Posterior cingulate gyrus (tissue), 11 donors: ENCODE results near the gene SLC26A6.

Experiments used
- DNase-seq, 10 donors: peaks; one replicate each; pipeline versions ENCODE4 v3.0.0 to v3.0.0-alpha.2; 2020 to 2021; ENCODE audit warnings: mixed read lengths in 3 of 10
- intact Hi-C: fragments of 100-400 bp; cut with DNase I; formaldehyde crosslinking; loops from one replicate; pipeline ENCODE4 v1.15.1; 2023

The SLC26A6 gene

DNA sequence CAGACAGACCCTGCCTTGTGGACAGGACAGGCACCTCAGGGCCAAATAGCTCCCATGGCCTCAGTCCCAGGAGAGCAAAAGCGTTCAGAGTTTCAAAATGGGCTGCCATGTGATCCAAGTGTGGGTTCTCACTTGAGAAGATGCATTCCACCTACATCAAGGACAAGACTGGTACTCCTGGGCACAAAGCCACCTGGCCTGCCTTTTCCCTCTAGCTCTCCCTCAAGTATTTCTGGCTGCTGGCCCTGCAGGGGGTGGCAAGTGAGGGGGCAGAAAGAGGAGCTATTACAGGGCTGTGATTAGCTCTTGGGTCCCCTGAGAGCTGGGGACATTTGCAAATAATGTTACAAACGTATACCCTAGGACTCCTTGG, 33.7 kb downstream of the SLC26A6 start:
- peak in 8 of 10 donors; percentile 51 to 93 (median 68) for DNase-seq
- intact Hi-C loops: loop anchor here (5.0 kb wide), 1 partner anchor 39 kb away; the partner anchor contains the start of gene UCN2

DNA sequence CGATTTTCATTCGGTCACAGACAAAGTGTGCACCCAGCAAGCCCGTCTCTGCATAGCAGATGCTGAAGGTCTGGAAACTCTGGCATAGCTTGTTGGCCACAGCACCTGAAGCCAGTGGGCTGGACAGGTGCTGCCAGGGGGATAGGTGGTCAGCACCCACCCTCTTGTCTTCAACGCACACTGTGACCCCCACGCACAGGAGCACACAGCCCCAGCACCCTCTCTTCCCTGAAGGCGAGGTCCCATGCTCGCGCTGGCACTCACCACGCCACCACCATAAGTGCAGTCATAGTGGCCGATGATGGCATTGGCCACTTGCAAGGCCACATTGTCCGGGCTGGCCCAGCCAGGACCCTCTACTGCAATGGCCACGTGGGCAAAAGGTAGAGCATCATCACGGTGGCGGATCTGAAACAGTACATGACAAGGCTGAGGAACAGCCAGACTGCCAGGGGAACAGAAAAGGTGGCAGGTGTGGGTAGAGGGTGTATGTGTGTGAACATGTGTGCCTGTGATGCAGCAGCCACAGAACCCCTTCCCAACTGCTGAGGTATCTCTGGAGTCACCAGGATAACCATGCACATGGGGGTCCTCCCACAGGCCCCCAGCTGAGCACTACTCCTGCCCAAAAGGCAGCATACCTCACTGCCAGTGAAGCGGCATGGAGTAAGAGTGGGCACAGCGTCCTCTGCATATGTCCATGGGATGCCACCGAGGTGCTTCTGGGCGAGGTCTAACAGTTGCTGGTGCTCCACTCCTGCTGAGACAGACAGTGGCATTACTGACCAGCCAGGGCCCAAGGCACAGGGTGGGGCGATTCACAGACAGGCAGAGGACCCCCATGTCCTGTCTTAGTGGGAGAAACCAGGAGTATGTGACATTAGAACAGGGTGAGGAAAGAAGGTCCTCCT, 34.3 kb downstream of the SLC26A6 start:
- no peak for DNase-seq
- intact Hi-C loops: loop anchor here (5.0 kb wide), 1 partner anchor 39 kb away; the partner anchor contains the start of gene UCN2

DNA sequence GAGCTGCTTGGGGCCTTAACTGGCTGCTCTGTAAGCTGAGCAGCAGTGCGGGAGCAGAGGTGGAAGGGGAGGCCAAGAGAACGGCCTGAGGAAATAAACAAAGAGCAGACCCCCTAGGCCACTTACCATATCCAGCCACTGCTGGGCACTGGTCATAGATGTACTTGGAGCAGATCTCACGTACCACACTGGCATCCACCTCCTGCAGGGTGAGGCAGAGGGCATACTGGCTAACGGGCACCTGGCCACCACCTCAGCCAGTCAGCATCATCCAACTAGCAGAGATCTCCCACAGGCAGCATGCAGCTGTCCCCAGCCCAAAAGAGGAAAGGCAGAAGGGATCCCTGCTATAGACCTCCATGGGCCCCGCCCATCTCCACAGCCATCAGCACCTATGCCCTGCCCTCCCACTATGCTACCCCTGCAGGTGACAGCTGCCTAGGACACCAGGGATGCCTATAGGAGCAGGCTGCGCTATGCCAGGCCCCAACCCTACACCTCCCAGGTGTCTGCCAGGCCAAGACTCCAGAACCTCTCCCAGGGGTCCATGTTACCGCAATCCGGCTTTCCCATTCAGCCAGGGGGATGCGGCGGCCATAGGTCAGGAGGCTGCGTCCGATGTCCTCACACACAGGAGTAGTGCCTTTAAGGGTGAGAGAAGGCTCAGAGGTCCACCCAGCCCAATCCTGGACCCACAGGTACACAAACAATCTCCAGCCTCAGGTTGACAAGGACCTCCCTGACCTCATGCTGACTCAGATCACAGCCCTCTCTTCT, 35.6 kb downstream of the SLC26A6 start:
- DNase-seq: no peak
- intact Hi-C loops: loop anchor here (5.0 kb wide), 1 partner anchor 37 kb away; the partner anchor contains the start of gene UCN2

DNA sequence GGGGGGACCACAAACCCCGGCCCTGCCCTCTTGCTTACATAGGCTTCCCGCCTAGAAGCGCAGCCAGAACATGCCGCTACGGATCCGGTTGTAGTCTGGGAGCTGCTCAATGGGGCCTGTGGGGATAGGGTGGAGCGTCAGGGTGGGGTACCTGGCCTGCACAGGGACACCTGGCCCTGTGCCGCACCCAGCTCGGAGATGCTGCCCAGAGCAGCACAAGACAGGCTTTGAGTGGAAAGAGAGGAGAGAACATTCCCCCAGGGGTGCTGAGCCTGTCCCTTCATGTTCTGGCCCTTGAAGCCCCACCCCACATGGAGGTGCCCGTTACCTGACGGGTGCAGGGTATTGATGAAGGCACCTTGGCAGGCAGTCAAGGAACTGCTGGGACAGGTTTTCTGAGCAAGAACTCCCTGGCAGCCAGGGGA, 36.2 kb downstream of the SLC26A6 start:
- intact Hi-C loops: no loop called here

DNA sequence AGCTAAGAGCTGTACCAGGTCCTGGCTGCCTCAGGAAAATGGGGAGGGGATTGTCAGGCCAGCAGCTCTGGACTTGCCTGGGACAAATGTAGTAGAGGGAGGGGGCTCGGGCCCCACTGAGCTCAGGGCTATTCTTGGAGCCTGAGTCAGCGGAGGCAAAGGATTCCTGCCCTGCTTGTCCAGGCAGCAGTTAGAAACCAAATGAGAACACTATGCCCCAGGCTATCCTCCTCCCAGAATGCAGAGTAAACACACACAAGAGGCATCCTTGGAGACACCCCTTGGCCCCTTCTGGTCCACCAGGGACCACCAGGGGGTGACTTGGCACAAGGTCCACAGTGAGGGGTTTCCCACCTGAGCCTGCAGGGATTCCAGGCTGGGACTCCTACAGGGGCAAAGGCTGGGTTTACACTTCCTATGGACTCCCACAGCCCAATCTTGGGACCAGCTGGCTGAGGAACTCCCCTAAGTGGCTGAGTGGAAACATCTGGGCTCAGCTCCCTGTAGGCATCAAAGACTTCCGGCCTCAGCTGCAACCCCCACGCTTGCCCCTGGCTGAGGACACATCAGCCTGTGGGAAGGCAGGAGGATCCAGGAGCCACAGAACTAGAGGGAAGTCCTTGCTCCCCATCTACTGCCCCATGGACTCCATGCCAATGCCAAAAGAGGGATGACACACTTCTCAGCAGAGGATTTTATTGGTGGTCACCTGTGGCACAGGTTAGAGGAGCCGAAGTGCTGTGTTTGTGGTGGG, 36.8 kb downstream of the SLC26A6 start:
- DNase-seq: peak in 1 of 10 donors; percentile 61
- intact Hi-C loops: no loop called here

More for the DNA sequence above, 36.2 kb downstream of the SLC26A6 start:
- DNase-seq: peak in 1 of 10 donors; percentile 56

GRCh38 chr3:48597408-48597800, 37.9 kb downstream of the SLC26A6 start:
- intact Hi-C loops: no loop called here

GRCh38 chr3:48596676-48597407, 38.4 kb downstream of the SLC26A6 start:
- DNase-seq: no peak
- intact Hi-C loops: no loop called here

More at GRCh38 chr3:48597408-48597800, 37.9 kb downstream of the SLC26A6 start:
- no peak for DNase-seq

GRCh38 chr3:48596157-48596556, 39.1 kb downstream of the SLC26A6 start:
- DNase-seq: no peak
- intact Hi-C loops: no loop called here

DNA sequence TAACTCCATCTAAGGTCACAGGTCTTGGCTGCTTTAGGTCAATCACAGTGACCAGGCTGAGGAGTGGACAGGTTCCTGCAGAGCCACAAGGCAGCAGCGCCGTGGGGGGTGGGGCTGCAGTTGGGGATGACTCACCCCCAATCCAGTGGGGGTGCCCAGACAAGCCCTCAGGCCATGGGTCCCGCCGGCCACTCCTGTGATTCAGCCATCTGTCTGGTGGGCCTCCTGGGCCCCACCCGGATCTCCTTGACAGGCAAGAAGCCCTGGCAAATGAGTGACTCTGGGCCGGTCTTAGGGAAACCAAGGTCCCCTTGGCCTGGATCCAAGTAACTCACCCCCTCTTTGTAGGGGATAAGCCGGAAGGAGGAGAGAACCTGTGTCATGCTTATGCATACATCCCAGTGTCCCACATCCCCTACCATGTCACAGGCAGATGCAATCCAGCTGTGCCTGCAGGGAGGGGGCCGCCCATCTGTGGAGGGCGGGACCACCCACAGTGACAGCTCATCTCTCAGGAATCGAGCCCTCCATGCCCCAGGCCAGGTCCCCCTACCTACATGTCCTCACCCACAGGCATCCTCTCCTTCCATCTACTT, 39.6 kb downstream of the SLC26A6 start:
- intact Hi-C loops: no loop called here
- DNase-seq: peak in 2 of 10 donors; percentile 38 to 83

DNA sequence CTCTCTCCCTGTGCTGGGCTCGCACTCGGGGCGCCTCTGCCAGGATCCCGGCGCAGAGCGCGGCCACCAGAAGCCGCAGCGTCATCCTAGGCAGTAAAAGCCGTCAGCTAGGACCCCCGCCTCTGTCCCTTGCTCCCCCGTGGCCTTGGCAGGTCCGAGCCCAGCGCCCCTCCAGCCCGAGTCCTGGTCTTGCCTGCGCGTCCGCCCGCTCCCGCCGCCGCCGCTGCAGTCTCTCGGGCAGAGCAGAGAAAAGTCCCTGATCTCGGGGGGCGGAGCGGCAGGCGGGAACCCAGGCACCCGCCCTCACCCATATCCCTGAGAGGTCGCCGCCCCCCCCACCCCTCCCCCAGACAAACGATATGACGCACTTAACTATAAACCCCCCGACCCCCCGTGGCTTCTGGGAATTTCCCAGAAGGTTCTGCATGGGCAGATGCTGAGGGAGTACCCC, 40.2 kb downstream of the SLC26A6 start, which contains the start of gene COL7A1:
TSS of gene COL7A1 (minus strand) at position 255 of the 451 bp plus-strand sequence. CDS start at position 85, 170 bp downstream.
- DNase-seq: no peak
- intact Hi-C loops: no loop called here

GRCh38 chr3:48594417-48595049, 40.7 kb downstream of the SLC26A6 start:
- intact Hi-C loops: no loop called here
- DNase-seq: no peak

GRCh38 chr3:48593337-48593736, 41.9 kb downstream of the SLC26A6 start:
- intact Hi-C loops: no loop called here
- no peak for DNase-seq

DNA sequence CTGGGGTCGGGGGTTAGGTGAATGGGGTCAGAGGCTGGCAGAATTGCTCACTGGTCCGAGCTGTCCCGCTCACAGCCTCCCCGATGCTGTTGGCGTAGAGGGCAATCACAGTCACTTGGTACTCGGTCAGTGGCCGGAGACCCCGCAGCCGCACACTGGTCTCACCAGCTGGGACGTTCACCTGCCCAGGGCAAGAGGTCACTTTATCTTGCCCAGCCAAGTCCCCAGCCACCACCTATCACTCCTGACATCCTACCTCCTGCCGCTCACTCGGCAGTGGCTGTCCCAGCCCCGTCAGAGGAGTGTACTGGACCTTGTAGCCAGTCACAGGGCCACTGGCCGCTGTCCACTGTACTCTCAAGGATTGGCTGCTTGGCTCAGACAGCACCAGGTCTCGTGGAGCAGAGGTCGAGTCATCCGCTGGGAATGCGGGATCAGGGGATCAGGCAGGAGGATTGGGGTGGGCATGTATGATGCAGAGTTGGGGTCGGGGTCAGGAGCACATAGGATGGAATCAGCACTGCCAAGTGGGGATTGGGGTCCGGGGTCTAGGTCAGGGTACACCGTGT, 42.7 kb downstream of the SLC26A6 start:
- intact Hi-C loops: no loop called here
- no peak for DNase-seq

GRCh38 chr3:48591886-48592518, 43.3 kb downstream of the SLC26A6 start:
- peak in 1 of 10 donors; percentile 70 for DNase-seq
- intact Hi-C loops: no loop called here

GRCh38 chr3:48591436-48591835, 43.8 kb downstream of the SLC26A6 start:
- intact Hi-C loops: no loop called here

DNA sequence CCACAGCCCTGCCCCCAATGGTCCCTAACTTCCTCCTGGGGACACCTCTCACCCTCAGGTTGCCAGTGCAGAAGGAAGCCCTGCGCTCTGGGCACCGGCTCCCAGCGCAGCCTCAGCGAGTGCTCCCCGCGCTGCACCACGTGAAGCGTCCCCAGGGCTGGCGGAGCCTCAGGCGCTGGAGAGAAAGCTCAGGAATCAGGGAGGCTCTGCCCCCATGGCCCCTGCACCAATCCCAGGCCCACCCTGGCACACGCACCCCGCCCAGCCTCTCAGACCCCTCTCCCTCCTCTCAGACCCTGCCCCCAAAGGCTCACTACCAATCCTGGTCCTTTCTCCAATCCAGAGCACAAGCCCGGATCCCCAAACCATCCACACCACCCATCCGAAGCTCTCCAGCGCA, 47.0 kb downstream of the SLC26A6 start:
- intact Hi-C loops: no loop called here
- DNase-seq: no peak

More at GRCh38 chr3:48591436-48591835, 43.8 kb downstream of the SLC26A6 start:
- DNase-seq: no peak

DNA sequence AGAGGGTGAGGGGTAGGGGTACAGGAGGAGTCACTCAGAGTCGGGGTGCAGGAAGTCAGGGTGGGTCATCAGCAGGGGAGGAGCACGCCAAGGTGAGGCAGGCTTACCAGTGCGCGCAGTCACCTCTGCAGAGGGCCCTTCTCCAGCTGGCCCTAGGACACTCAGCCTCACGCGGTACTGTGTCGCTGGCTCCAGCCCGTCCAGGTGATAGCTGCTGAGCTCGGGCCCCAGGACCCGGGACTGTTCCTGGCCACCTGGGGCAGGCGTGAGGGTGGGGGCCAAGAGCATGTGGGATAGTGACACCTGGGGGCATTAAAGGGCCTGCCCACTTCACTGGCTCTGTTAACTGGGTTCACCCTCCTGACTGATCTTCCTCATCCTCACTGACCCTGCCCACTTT, 47.6 kb downstream of the SLC26A6 start:
- intact Hi-C loops: no loop called here
- DNase-seq: no peak

DNA sequence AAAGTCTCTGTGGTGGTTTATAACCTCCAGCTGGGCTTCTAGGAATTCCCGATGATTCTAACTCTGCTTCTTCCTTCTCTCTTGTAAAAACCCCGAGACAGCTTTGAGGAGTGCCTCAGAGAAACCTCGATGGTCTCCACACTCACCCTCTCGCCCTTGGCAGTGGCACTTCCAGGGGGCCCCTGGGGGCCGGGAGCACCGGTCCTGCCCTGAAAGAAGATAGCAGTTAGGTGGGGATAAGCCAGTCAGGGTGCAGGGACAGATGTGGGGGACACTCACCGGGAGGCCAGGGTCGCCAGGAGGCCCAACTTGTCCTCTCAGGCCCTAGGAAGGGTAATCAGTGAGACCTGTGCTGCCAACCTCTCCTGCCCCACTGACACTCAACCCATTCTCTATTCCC, 49.9 kb downstream of the SLC26A6 start:
- no peak for DNase-seq
- intact Hi-C loops: no loop called here
